Astrocyte of the cerebellum (primary cell): ENCODE results near the gene INHBC.

Source experiments
- DNase-seq: peaks from one replicate; pipeline ENCODE4 v3.0.0-alpha.2; 2011; ENCODE audit warnings: low read depth
- H3K4me3 ChIP-seq: 2 replicates; pipeline ENCODE4 v1.5.1; 2011; ENCODE audit warnings: mild to moderate bottlenecking, low read depth, low read length, moderate library complexity
- CTCF ChIP-seq: IDR thresholded peaks from 2 replicates; pipeline ENCODE4 v1.5.1; 2012; ENCODE audit warnings: low read length, low read depth, moderate library complexity, mild to moderate bottlenecking; ENCODE audit errors: missing control alignments
- in situ Hi-C: cut with HindIII; loops from 2 replicates; pipeline ENCODE4 v1.10.0; 2017; ENCODE audit warnings: low sequenced_read_pairs

Gene INHBC

DNA sequence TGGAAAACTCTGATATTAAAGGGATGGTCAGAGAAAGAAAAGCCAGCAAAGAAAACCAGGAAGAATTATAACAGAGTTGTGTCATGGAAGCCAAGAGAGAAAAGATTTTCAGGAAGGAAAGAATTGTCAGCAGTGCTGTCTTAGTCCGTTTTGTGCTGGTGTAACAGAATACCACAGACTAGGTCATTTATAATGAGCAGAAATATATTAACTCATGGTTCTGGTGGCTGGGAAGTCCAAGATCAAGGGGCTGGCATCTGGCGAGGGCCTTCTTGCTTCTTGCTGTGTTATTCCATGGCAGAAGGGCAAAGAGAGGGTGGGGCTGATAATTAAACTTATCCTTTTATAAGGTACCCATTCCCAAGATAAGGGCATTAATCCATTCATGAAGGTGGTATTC is 14.1 kb downstream of the INHBC start:
- no peak for TF ChIP-seq CTCF

GRCh38 chr12:57449375-57449774 is 14.8 kb downstream of the INHBC start:
- TF ChIP-seq CTCF: no peak

More for the DNA sequence above, 14.1 kb downstream of the INHBC start:
- DNase-seq: no peak
- no peak overlapping the region for H3K4me3 ChIP-seq
- in situ Hi-C loops: no loop called here

DNA sequence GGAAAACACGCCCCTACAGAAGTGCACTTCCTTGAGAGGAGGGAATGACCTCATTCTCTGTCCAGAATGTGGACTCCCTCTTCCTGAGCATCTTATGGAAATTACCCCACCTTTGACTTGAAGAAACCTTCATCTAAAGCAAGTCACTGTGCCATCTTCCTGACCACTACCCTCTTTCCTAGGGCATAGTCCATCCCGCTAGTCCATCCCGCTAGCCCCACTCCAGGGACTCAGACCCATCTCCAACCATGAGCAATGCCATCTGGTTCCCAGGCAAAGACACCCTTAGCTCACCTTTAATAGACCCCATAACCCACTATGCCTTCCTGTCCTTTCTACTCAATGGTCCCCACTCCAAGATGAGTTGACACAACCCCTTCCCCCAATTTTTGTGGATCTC is 15.5 kb downstream of the INHBC start:
- no peak overlapping the region for H3K4me3 ChIP-seq
- no peak for TF ChIP-seq CTCF
- in situ Hi-C loops: loop anchor here (25.0 kb wide), 1 partner anchor 138 kb away; no protein-coding TSS in a partner anchor
- no peak for DNase-seq

More at GRCh38 chr12:57449375-57449774, 14.8 kb downstream of the INHBC start:
- H3K4me3 ChIP-seq: no peak overlapping the region
- in situ Hi-C loops: no loop called here
- no peak for DNase-seq

GRCh38 chr12:57451233-57451778 is 16.7 kb downstream of the INHBC start:
- no peak overlapping the region for H3K4me3 ChIP-seq
- in situ Hi-C loops: loop anchor here (25.0 kb wide), 1 partner anchor 139 kb away; no protein-coding TSS in a partner anchor
- no peak for TF ChIP-seq CTCF
- DNase-seq: no peak

- no peak for DNase-seq
- no peak overlapping the region for H3K4me3 ChIP-seq
- no peak for TF ChIP-seq CTCF
- in situ Hi-C loops: loop anchor here (25.0 kb wide), 1 partner anchor 140 kb away; no protein-coding TSS in a partner anchor
Measured at GRCh38 chr12:57452181-57452936, 17.8 kb downstream of the INHBC start.

DNA sequence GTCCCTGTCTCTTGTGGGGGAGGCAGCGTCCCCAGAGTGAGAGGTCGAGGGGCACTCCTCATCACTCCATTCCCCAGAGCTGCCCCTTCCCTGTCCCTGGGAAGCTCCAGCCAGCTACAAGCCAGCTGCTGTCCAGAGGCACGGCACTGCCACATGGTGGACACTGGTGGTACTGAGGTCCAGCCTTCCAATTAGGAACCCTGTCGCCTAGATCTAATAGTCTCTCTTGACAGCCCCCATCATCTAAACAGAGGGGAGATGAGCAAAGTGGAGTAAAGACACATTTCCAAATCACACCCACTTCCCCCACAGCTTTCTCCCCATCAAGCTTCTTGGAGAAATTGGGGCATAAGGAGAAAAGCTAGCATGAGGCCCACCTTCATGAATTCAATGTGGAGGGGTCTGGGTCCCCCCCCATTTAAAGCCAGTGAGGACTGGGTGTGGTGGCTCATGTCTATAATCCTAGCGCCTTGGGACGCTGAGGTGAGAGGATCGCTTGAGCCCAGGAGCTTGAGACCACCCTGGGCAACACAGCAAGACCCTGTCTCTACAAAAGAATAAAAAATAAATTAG is 18.4 kb downstream of the INHBC start:
- in situ Hi-C loops: loop anchor here (25.0 kb wide), 1 partner anchor 141 kb away; no protein-coding TSS in a partner anchor
- TF ChIP-seq CTCF: peak; percentile 93
- DNase-seq: no peak
- H3K4me3 ChIP-seq: no peak overlapping the region
